GM23338 (cell line): ENCODE data around the gene FBXL17.

Experiments used
- EZH2 ChIP-seq: fragments of 200-600 bp; sonication (generic); IDR thresholded peaks from one replicate; pipeline ENCODE4 v1.8.0; 2017; ENCODE audit warnings: antibody characterized with exemption, mild to moderate bottlenecking, low read depth; ENCODE audit not compliant: unreplicated experiment
- POLR2AphosphoS5 ChIP-seq: IDR thresholded peaks from 2 replicates; pipeline ENCODE4 v1.6.1; 2016; ENCODE audit warnings: antibody characterized with exemption, low read depth
- ZNF462 ChIP-seq: fragments of 250-450 bp; sonication (Bioruptor Pico); IDR thresholded peaks from 2 replicates; pipeline ENCODE4 v1.5.0; 2020; ENCODE audit warnings: mild to moderate bottlenecking, moderate library complexity
- TF ChIP-seq, protein P1 (sequence below), 2 experiments: fragments of 200-600 bp in 1 of 2; sonication (generic) in 1 of 2; conservative IDR thresholded peaks; 2 replicates each; pipeline versions ENCODE4 v1.5.1 to v1.6.1; 2016 to 2017; ENCODE audit warnings: antibody characterized with exemption in 2 of 2, low read depth in 2 of 2, mild to moderate bottlenecking in 2 of 2, moderate library complexity in 1 of 2
- TF ChIP-seq, protein P2 (sequence below): IDR thresholded peaks from one replicate; pipeline ENCODE4 v1.6.1; 2018; ENCODE audit warnings: antibody characterized with exemption; ENCODE audit not compliant: unreplicated experiment

DNA sequence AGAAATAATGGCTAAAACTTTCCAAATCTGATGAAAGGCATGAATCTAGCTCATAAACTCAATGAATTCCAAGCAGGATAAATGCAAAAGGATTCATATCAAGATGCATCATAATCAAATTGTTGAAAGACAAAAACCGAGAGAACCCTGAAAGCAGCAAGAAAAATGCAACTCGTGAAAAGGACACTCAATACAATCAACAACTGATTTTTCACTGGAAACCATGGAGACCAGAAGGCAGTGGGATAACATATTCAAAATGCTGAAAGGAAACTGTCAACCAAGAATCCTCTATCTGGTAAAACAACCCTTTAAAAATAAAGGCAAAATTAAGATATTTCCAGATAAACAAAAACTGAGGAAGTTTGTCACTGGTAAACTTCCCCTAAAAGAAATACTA, 9.5 kb downstream of the FBXL17 start:
- TF ChIP-seq EZH2 = no peak
- TF ChIP-seq, protein P1, sequence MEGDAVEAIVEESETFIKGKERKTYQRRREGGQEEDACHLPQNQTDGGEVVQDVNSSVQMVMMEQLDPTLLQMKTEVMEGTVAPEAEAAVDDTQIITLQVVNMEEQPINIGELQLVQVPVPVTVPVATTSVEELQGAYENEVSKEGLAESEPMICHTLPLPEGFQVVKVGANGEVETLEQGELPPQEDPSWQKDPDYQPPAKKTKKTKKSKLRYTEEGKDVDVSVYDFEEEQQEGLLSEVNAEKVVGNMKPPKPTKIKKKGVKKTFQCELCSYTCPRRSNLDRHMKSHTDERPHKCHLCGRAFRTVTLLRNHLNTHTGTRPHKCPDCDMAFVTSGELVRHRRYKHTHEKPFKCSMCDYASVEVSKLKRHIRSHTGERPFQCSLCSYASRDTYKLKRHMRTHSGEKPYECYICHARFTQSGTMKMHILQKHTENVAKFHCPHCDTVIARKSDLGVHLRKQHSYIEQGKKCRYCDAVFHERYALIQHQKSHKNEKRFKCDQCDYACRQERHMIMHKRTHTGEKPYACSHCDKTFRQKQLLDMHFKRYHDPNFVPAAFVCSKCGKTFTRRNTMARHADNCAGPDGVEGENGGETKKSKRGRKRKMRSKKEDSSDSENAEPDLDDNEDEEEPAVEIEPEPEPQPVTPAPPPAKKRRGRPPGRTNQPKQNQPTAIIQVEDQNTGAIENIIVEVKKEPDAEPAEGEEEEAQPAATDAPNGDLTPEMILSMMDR (conservative IDR thresholded peaks at IDR 0.05; ENCODE audit: low read depth in 2 of 2) = no peak
- TF ChIP-seq, protein P2, sequence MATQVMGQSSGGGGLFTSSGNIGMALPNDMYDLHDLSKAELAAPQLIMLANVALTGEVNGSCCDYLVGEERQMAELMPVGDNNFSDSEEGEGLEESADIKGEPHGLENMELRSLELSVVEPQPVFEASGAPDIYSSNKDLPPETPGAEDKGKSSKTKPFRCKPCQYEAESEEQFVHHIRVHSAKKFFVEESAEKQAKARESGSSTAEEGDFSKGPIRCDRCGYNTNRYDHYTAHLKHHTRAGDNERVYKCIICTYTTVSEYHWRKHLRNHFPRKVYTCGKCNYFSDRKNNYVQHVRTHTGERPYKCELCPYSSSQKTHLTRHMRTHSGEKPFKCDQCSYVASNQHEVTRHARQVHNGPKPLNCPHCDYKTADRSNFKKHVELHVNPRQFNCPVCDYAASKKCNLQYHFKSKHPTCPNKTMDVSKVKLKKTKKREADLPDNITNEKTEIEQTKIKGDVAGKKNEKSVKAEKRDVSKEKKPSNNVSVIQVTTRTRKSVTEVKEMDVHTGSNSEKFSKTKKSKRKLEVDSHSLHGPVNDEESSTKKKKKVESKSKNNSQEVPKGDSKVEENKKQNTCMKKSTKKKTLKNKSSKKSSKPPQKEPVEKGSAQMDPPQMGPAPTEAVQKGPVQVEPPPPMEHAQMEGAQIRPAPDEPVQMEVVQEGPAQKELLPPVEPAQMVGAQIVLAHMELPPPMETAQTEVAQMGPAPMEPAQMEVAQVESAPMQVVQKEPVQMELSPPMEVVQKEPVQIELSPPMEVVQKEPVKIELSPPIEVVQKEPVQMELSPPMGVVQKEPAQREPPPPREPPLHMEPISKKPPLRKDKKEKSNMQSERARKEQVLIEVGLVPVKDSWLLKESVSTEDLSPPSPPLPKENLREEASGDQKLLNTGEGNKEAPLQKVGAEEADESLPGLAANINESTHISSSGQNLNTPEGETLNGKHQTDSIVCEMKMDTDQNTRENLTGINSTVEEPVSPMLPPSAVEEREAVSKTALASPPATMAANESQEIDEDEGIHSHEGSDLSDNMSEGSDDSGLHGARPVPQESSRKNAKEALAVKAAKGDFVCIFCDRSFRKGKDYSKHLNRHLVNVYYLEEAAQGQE = no peak
- TF ChIP-seq POLR2AphosphoS5 = no peak
- no peak for TF ChIP-seq ZNF462 (CRISPR knock-in tag)
